Neural cell (in vitro differentiated cells): ENCODE data around the gene RBFOX2. TPM values are rescaled to one million over a fixed set of nuclear protein-coding genes. Genes with fewer than 3 reads are reported as not detected.

Experiments used
- H2AFZ ChIP-seq: fragments of 200-600, 300-800 bp; sonication (generic), shearing (Covaris generic); 2 replicates; pipeline ENCODE4 v1.6.0; 2014; ENCODE audit warnings: low read depth, mild to moderate bottlenecking, antibody characterized with exemption, low read length, moderate library complexity
- H3F3A ChIP-seq: fragments of 200-600 bp; shearing (Covaris generic); 2 replicates; pipeline ENCODE4 v1.6.1; 2016; ENCODE audit warnings: mild to moderate bottlenecking, moderate library complexity, mixed read lengths, antibody characterized with exemption, low read length; ENCODE audit not compliant: insufficient read depth, poor library complexity, severe bottlenecking
- H3K27ac ChIP-seq: fragments of 200-600, 300-800 bp; sonication (generic), shearing (Covaris generic); 2 replicates; pipeline ENCODE4 v1.5.1; 2014; ENCODE audit warnings: mild to moderate bottlenecking, low read length, moderate library complexity
- H3K27me3 ChIP-seq: fragments of 300-800, 200-600 bp; sonication (generic), shearing (Covaris generic); 2 replicates; pipeline ENCODE4 v1.6.0; 2014; ENCODE audit warnings: mild to moderate bottlenecking, low read depth, low read length, moderate library complexity; ENCODE audit not compliant: insufficient read depth
- H3K36me3 ChIP-seq: fragments of 300-800, 200-600 bp; sonication (generic), shearing (Covaris generic); 2 replicates; pipeline ENCODE4 v1.5.1; 2014; ENCODE audit warnings: mild to moderate bottlenecking, antibody characterized with exemption, low read length, moderate library complexity; ENCODE audit not compliant: insufficient read depth
- H3K4me2 ChIP-seq: fragments of 300-800, 200-600 bp; sonication (generic), shearing (Covaris generic); 2 replicates; pipeline ENCODE4 v1.6.0; 2014; ENCODE audit warnings: mild to moderate bottlenecking, low read length
- H3K4me3 ChIP-seq: fragments of 300-800, 200-600 bp; sonication (generic), shearing (Covaris generic); 2 replicates; pipeline ENCODE4 v1.5.1; 2014; ENCODE audit warnings: mild to moderate bottlenecking, low read length, moderate library complexity
- H3K79me2 ChIP-seq: fragments of 200-600 bp; shearing (Covaris generic); replicated peaks from 2 replicates; pipeline ENCODE4 v1.6.0; 2014; ENCODE audit warnings: mild to moderate bottlenecking, low read length, moderate library complexity; ENCODE audit not compliant: insufficient read depth
- H3K9ac ChIP-seq: fragments of 300-800, 200-600 bp; sonication (generic), shearing (Covaris generic); 2 replicates; pipeline ENCODE4 v1.6.1; 2016; ENCODE audit warnings: mild to moderate bottlenecking, low read length, mixed read lengths
- H3K9me2 ChIP-seq: fragments of 200-600 bp; shearing (Covaris generic); 2 replicates; pipeline ENCODE4 v1.6.1; 2016; ENCODE audit warnings: mild to moderate bottlenecking, low read length, mixed read lengths; ENCODE audit not compliant: insufficient read depth
- H3K9me3 ChIP-seq: fragments of 200-600, 300-800 bp; sonication (generic), shearing (Covaris generic); 2 replicates; pipeline ENCODE4 v1.6.1; 2016; ENCODE audit warnings: mild to moderate bottlenecking, mixed run types, low read length, moderate library complexity, mixed read lengths
- H4K20me1 ChIP-seq: fragments of 200-600 bp; shearing (Covaris generic); 2 replicates; pipeline ENCODE4 v1.6.1; 2016; ENCODE audit warnings: mild to moderate bottlenecking, mixed run types; ENCODE audit not compliant: insufficient read depth
- CTCF ChIP-seq: fragments of 450-650 bp; IDR thresholded peaks from 2 replicates; pipeline ENCODE4 v1.5.1; 2014; ENCODE audit warnings: antibody characterized with exemption, mild to moderate bottlenecking, moderate library complexity; ENCODE audit not compliant: poor library complexity, severe bottlenecking
- EP300 ChIP-seq: fragments of 450-650 bp; conservative IDR thresholded peaks from 2 replicates; pipeline ENCODE4 v1.6.1; 2014; ENCODE audit warnings: antibody characterized with exemption, mild to moderate bottlenecking, moderate library complexity; ENCODE audit not compliant: poor library complexity, severe bottlenecking
- EZH2 ChIP-seq: fragments of 200-600, 300-800 bp; shearing (Covaris generic), sonication (generic); IDR thresholded peaks from 2 replicates; pipeline ENCODE4 v1.6.1; 2014; ENCODE audit warnings: antibody characterized with exemption, low read length, borderline replicate concordance, mild to moderate bottlenecking; ENCODE audit not compliant: insufficient read depth, poor library complexity, severe bottlenecking
- MXI1 ChIP-seq: fragments of 450-650 bp; conservative IDR thresholded peaks from 2 replicates; pipeline ENCODE4 v1.6.1; 2014; ENCODE audit warnings: antibody characterized with exemption, mild to moderate bottlenecking; ENCODE audit not compliant: poor library complexity, severe bottlenecking
- POLR2AphosphoS5 ChIP-seq: IDR thresholded peaks from 2 replicates; pipeline ENCODE4 v1.6.1; 2012
- RAD21 ChIP-seq: fragments of 450-650 bp; conservative IDR thresholded peaks from 2 replicates; pipeline ENCODE4 v1.6.1; 2014; ENCODE audit warnings: antibody characterized with exemption, mild to moderate bottlenecking, moderate library complexity
- REST ChIP-seq: IDR thresholded peaks from 2 replicates; pipeline ENCODE4 v1.6.1; 2012; ENCODE audit warnings: borderline replicate concordance
- SMC3 ChIP-seq: fragments of 450-650 bp; conservative IDR thresholded peaks from 2 replicates; pipeline ENCODE4 v1.6.1; 2014; ENCODE audit warnings: antibody characterized with exemption, mild to moderate bottlenecking, moderate library complexity; ENCODE audit not compliant: poor library complexity
- TAF1 ChIP-seq: IDR thresholded peaks from 2 replicates; pipeline ENCODE4 v1.6.1; 2012; ENCODE audit warnings: low read depth
- polyA plus RNA-seq: library from polyadenylated mRNA; depleted of rRNA; stranded (reverse); fragments of >200 nt; gene quantifications from 2 replicates; pipeline ENCODE4 v1.2.3, GENCODE V29; 2014

RBFOX2 gene
- polyA plus RNA-seq, 1 donor from 2014 or later: 529 TPM

- no peak for TF ChIP-seq EZH2
- TF ChIP-seq MXI1: no peak
Measured at GRCh38 chr22:35861451-35861850, 167.2 kb downstream of the RBFOX2 start (continued).

DNA sequence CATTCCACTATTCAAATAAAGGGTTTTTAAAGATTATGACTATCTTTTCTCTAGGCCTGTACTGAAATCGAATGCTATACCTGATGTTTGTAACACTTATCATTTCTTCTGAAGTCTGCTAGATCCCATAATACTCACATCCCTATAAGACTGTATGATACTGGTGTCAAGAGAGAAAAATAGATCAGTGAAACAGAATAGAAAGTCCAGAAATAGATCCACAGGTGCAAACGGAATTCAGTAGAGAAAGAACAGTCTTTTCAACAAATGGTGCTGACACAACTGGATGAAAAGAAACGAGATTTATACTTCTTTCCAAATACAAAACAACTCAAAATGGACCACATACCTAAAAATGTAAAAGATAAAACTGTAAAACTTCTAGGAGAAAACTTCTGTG lies 167.8 kb downstream of the RBFOX2 start:
- Histone ChIP-seq H3K36me3 (no peaks in the 10 kb centered on the region), H3K27me3 (no peaks in the 10 kb centered on the region), H2AFZ (no peak overlapping the region), H3K9me2 (no peaks in the 10 kb centered on the region), H4K20me1 (no peaks in the 10 kb centered on the region), H3K4me3 (no peak overlapping the region), H3K27ac (no peak overlapping the region), H3K79me2 (peaks cover 28% of the 10 kb centered on the region), H3K9me3 (no peaks in the 10 kb centered on the region), H3K4me2 (no peak overlapping the region), H3K9ac (no peak overlapping the region), H3F3A (no peaks in the 10 kb centered on the region)
- TF ChIP-seq RAD21 (no peak), POLR2AphosphoS5 (no peak), EZH2 (no peak), REST (no peak), SMC3 (no peak), CTCF (no peak), TAF1 (no peak), EP300 (no peak), MXI1 (no peak)

GRCh38 chr22:35860087-35860733 lies 168.4 kb downstream of the RBFOX2 start:
- Histone ChIP-seq H3K4me2 (no peak overlapping the region), H3F3A (no peaks in the 10 kb centered on the region), H3K79me2 (peaks cover 24% of the 10 kb centered on the region), H3K4me3 (no peak overlapping the region), H3K27me3 (no peaks in the 10 kb centered on the region), H3K9me2 (no peaks in the 10 kb centered on the region), H3K36me3 (no peaks in the 10 kb centered on the region), H3K9ac (no peak overlapping the region), H4K20me1 (no peaks in the 10 kb centered on the region), H3K27ac (no peak overlapping the region), H2AFZ (no peak overlapping the region), H3K9me3 (no peaks in the 10 kb centered on the region)
- TF ChIP-seq EZH2 (no peak), REST (no peak), POLR2AphosphoS5 (no peak), CTCF (no peak), EP300 (no peak), MXI1 (no peak), RAD21 (no peak)
